Caco-2 (cell line): ENCODE data around the gene HOXB13. TPM values are rescaled to one million over a fixed set of nuclear protein-coding genes. Genes with fewer than 3 reads are reported as not detected.

ENCODE experiments used
- BruUV-seq: library from RNA; stranded (reverse); fragments of 400-500 nt; replicated peaks from 2 replicates; lab custom pipeline; 2021; lab: Mats Ljungman, UMichigan
- CTCF ChIA-PET: fragments of 300-600 bp; sonication (Branson Sonifier 250); formaldehyde crosslinking; loops from one replicate; lab custom pipeline; 2022; ENCODE audit warnings: antibody characterized with exemption; lab: Charles Lee
- POLR2A ChIA-PET: fragments of 300-600 bp; sonication (Branson Sonifier 250); formaldehyde crosslinking; loops from one replicate; lab custom pipeline; 2022; ENCODE audit warnings: antibody characterized with exemption; lab: Charles Lee
- DNase-seq, 2 experiments: peaks; one replicate each; pipeline versions ENCODE4 v3.0.0 to v3.0.0-alpha.2; 2020 to 2022
- H3K27me3 ChIP-seq: replicated peaks from 2 replicates; pipeline ENCODE4 v1.6.0; 2011; ENCODE audit warnings: low read length; ENCODE audit not compliant: control insufficient read depth, insufficient read depth
- H3K36me3 ChIP-seq: 2 replicates; pipeline ENCODE4 v1.5.1; 2011; ENCODE audit warnings: low read length; ENCODE audit not compliant: control insufficient read depth, insufficient read depth
- H3K4me1 ChIP-seq: fragments of 250-450 bp; sonication (Bioruptor Pico); 2 replicates; pipeline ENCODE4 v1.5.1; 2020; ENCODE audit warnings: mild to moderate bottlenecking
- H3K4me3 ChIP-seq: 2 replicates; pipeline ENCODE4 v1.5.1; 2011; ENCODE audit warnings: low read depth, mild to moderate bottlenecking, control low read depth, low read length
- H3K9me3 ChIP-seq: fragments of 250-450 bp; sonication (Bioruptor Pico); 2 replicates; pipeline ENCODE4 v1.5.1; 2020; ENCODE audit warnings: mild to moderate bottlenecking, moderate library complexity
- H3K27ac Mint-ChIP-seq: one replicate; pipeline ENCODE4 v1.8.0; 2022; ENCODE audit warnings: mixed read lengths; ENCODE audit not compliant: unreplicated experiment
- H3K27me3 Mint-ChIP-seq: one replicate; pipeline ENCODE4 v1.8.0; 2022; ENCODE audit warnings: mixed read lengths; ENCODE audit not compliant: insufficient read depth, unreplicated experiment
- H3K36me3 Mint-ChIP-seq: one replicate; pipeline ENCODE4 v1.8.0; 2022; ENCODE audit warnings: mild to moderate bottlenecking, mixed read lengths; ENCODE audit not compliant: insufficient read depth, unreplicated experiment
- H3K4me1 Mint-ChIP-seq: one replicate; pipeline ENCODE4 v1.8.0; 2022; ENCODE audit warnings: low read depth, mixed read lengths; ENCODE audit not compliant: unreplicated experiment
- H3K4me3 Mint-ChIP-seq: one replicate; pipeline ENCODE4 v1.8.0; 2022; ENCODE audit warnings: mild to moderate bottlenecking, moderate library complexity, mixed read lengths; ENCODE audit not compliant: unreplicated experiment
- H3K9me3 Mint-ChIP-seq: one replicate; pipeline ENCODE4 v1.8.0; 2022; ENCODE audit warnings: mixed read lengths; ENCODE audit not compliant: unreplicated experiment
- intact Hi-C: fragments of 100-400 bp; cut with micrococcal nuclease; formaldehyde crosslinking; loops from one replicate; pipeline ENCODE4 v1.10.0; 2022; ENCODE audit not compliant: unreplicated experiment
- total RNA-seq: library from RNA; stranded (reverse); gene quantifications from 2 replicates; pipeline ENCODE4 v1.2.3, GENCODE V29; 2022
- TF ChIP-seq, protein P1 (sequence below), 2 experiments: fragments of 200-600 bp in 1 of 2; IDR thresholded peaks; 1 replicate in 1 of 2; 2 replicates in 1 of 2; pipeline versions ENCODE4 v1.5.1 to v1.8.0; 2011 to 2022; ENCODE audit warnings: antibody characterized with exemption in 1 of 2, control low read depth in 1 of 2, inconsistent platforms in 1 of 2, low read depth in 1 of 2, low read length in 1 of 2, mild to moderate bottlenecking in 1 of 2, moderate library complexity in 1 of 2; ENCODE audit not compliant: insufficient read depth in 1 of 2, severe bottlenecking in 1 of 2, unreplicated experiment in 1 of 2

The HOXB13 gene
- total RNA-seq, 1 experiment from 2014 or later = 4.3 TPM

- no peaks in the 10 kb centered on the region for H3K9me3 ChIP-seq
- POLR2A ChIA-PET = no interaction called here
- H3K4me3 ChIP-seq = no peak overlapping the region
- Mint-ChIP-seq H3K4me1 (peaks cover 13% of the 10 kb centered on the region), H3K27me3 (peaks cover 13% of the 10 kb centered on the region), H3K36me3 (no peaks in the 10 kb centered on the region), H3K9me3 (no peaks in the 10 kb centered on the region), H3K4me3 (no peak overlapping the region), H3K27ac (no peak overlapping the region)
- no peaks in the 10 kb centered on the region for H3K4me1 ChIP-seq
- H3K27me3 ChIP-seq = no peaks in the 10 kb centered on the region
- TF ChIP-seq, protein P1, sequence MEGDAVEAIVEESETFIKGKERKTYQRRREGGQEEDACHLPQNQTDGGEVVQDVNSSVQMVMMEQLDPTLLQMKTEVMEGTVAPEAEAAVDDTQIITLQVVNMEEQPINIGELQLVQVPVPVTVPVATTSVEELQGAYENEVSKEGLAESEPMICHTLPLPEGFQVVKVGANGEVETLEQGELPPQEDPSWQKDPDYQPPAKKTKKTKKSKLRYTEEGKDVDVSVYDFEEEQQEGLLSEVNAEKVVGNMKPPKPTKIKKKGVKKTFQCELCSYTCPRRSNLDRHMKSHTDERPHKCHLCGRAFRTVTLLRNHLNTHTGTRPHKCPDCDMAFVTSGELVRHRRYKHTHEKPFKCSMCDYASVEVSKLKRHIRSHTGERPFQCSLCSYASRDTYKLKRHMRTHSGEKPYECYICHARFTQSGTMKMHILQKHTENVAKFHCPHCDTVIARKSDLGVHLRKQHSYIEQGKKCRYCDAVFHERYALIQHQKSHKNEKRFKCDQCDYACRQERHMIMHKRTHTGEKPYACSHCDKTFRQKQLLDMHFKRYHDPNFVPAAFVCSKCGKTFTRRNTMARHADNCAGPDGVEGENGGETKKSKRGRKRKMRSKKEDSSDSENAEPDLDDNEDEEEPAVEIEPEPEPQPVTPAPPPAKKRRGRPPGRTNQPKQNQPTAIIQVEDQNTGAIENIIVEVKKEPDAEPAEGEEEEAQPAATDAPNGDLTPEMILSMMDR (IDR thresholded peaks at IDR 0.05; ENCODE audit: insufficient read depth in 1 of 2, low read depth in 1 of 2, low read length in 1 of 2, severe bottlenecking in 1 of 2, unreplicated experiment in 1 of 2) = no peak
- CTCF ChIA-PET = interaction anchor here (0.6 to 1.1 kb wide), 3 partner anchors 10 to 409 kb away, joined by 3 to 5 read pairs (median 4); no protein-coding TSS in a partner anchor
- H3K36me3 ChIP-seq = no peaks in the 10 kb centered on the region
- intact Hi-C loops = no loop called here
- no TSS peak for BruUV-seq
- DNase-seq = no peak
Observed at GRCh38 chr17:48761114-48761513, 32.6 kb upstream of the HOXB13 start.

DNA sequence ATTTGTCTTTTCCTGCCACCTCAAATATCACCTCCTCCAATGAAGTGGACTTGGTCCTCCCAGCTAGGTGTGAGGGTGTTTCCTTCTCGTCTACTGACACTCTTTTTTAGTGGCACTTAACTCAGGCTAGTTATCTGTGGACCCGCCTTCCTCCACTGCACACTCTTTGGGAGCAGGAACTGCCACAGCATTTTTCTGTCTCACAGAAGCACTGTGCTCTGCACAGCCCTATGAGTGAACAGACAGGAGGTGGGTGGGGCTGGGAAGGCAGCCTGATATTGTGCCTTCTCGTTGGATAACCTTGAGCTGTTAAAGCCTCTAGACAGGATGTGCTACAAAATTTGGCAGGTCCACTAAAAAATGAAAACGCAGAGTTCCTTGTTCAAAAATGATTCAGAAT is 31.9 kb upstream of the HOXB13 start:
- Mint-ChIP-seq H3K9me3 (no peaks in the 10 kb centered on the region), H3K4me1 (peaks cover 13% of the 10 kb centered on the region), H3K27ac (no peak overlapping the region), H3K27me3 (peaks cover 13% of the 10 kb centered on the region), H3K4me3 (no peak overlapping the region), H3K36me3 (no peaks in the 10 kb centered on the region)
- H3K4me1 ChIP-seq = no peaks in the 10 kb centered on the region
- intact Hi-C loops = no loop called here
- no peak overlapping the region for H3K4me3 ChIP-seq
- no peaks in the 10 kb centered on the region for H3K27me3 ChIP-seq
- H3K9me3 ChIP-seq = no peaks in the 10 kb centered on the region
- TF ChIP-seq, protein P1 (IDR thresholded peaks at IDR 0.05; ENCODE audit: insufficient read depth in 1 of 2, low read depth in 1 of 2, low read length in 1 of 2, severe bottlenecking in 1 of 2, unreplicated experiment in 1 of 2) = no peak
- ChIA-PET POLR2A (no interaction called here), CTCF (no interaction called here)
- no peaks in the 10 kb centered on the region for H3K36me3 ChIP-seq
- BruUV-seq = no TSS peak
- DNase-seq = no peak

DNA sequence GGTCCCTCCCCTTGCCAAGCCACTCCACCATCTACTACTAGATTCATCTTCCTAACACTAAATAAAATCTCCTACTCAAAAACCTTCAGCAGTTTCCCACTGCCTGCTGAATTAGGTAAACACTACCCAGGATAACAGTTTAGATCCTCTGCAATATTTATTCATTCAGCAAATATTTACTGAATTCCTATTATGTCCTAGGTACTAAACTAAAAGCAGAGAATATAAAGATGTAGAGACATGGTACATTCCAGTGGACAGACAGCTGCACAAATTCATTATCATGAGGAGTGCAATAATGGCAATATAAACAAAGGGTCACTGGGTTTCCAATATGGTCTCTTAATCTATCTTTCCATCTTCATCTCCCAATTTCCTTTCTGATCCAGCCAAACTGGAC is 30.7 kb upstream of the HOXB13 start:
- TF ChIP-seq, protein P1 (IDR thresholded peaks at IDR 0.05; ENCODE audit: insufficient read depth in 1 of 2, low read depth in 1 of 2, low read length in 1 of 2, severe bottlenecking in 1 of 2, unreplicated experiment in 1 of 2) = no peak
- H3K9me3 Mint-ChIP-seq = no peaks in the 10 kb centered on the region
- peaks cover 10% of the 10 kb centered on the region for H3K27me3 Mint-ChIP-seq
- H3K4me1 Mint-ChIP-seq = peaks cover 13% of the 10 kb centered on the region
- Histone ChIP-seq H3K4me3 (no peak overlapping the region), H3K27me3 (no peaks in the 10 kb centered on the region), H3K9me3 (no peaks in the 10 kb centered on the region), H3K4me1 (no peaks in the 10 kb centered on the region), H3K36me3 (no peaks in the 10 kb centered on the region)
- POLR2A ChIA-PET = no interaction called here
- CTCF ChIA-PET = interaction anchor here (1.2 kb wide), 1 partner anchor 32 kb away, joined by 3 read pairs; no protein-coding TSS in a partner anchor
- H3K36me3 Mint-ChIP-seq = no peaks in the 10 kb centered on the region
- DNase-seq = no peak
- no peak overlapping the region for H3K27ac Mint-ChIP-seq
- H3K4me3 Mint-ChIP-seq = no peak overlapping the region
- no TSS peak for BruUV-seq
- intact Hi-C loops = no loop called here
